NCI-H1417 (cell line): ENCODE results near the gene DENND2A.
"Not testable (repeated sequence)": the region's sequence is repeated elsewhere in the genome, so short reads cannot be mapped to it uniquely, and the experiment has no call there.

Experiments
- DNase-seq, 3 experiments: peaks; one replicate each; lab custom pipeline; 2025; lab: John Stamatoyannopoulos, UW

DENND2A gene

DNA sequence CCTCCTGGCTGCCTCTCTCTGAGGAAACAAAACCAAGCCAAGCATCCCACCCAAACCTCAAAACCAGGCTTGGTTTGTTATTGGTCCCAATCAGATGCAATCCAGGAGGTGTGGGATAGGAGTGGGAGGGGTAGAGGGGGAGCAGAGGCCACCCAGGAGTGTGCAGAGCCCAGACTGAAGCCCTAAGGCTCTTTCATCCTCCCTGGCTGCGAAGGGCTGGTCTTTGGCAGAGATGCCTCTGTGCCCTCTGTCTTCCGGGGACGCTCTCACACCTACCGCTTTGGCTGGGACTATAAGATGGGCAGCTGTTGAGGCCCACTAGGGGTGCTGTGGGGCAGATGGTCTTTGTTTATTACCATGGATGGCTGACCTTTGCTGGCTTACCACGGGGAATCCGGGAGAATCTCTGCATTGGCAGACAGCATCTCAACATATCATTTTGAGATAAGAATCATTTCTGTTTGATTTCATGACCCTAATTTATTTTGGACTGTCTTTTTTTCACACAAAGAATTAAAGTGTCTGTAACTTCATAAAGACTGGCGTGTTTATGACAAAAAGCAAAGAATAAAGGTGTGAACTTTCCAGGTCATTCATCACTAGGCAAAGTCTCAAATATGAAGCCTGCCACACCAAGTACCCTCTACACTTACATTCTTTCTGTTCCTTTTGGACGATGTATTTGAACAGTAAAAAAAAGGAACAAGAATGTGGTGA is 6.5 kb upstream of the DENND2A start:
- peak; percentile 37 to 81 (median 51) for DNase-seq

GRCh38 chr7:140645166-140645900 is 4.7 kb upstream of the DENND2A start:
- DNase-seq, result no peak

GRCh38 chr7:140644761-140645160 is 4.1 kb upstream of the DENND2A start:
- DNase-seq, result not testable (repeated sequence)

GRCh38 chr7:140643416-140643815 is 2.8 kb upstream of the DENND2A start:
- no peak for DNase-seq

DNA sequence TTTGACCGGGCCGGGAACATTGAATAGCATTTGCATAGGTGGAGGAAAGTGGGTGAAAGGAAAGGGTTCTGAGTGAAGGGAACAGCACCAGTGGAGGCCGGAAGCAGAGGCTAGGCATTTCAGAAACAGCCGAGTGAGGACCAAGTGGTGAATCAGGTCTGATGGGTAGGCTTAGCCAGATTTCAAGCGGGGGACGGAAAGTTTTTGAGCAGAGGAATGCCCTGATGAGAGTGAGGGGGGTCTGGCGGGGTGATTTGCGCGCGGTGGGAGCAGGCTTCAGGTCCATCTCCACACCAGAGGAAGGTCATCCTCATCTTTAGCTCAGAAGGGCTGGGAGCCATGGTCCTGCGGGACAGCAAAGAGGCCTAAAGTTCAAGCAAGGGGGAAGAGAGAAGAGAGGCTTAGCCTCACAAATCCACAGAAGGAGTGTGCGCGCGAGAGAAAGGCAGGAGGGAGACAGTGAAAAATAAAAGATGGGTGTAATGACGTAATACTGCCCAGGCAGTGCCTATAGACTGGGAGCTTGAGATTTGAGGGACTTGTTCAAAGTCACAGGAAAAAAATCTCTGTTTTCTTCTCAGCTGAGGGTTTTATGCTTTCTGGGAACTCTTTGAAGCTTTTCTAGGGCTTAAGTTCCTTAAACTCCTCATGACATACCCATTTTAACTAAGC is 1.0 kb upstream of the DENND2A start:
- peak in 2 of 3 experiments; percentile 48 to 54 for DNase-seq

DNA sequence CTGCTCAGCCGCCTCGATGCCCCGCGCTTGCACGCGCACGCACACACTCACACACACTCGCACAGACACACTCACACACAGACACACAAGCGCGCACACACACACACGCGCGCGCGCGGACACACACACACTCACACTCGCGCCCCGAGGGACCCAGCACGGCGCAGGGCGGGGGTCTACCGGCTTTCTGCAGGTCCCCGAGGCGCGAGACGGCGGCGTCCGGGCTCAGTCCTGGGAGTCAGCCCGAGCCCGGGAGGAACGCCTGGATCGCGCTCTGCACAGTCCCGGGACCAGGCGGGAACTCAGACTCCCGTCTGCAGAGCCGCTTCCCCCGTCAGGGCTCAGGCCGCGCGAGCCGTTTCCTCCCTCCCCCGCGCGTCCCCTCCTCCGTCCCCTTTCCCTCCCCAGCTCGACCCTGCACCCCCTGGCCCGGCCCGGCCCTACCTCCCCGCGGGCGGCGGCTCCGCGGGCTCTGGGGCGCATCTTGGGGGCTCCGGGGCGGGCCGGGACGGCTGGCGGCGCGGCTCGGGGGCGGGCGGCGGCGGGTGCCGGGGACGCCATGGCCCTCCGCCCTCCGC is 464 bp downstream of the DENND2A start:
- peak; percentile 42 to 69 (median 66) for DNase-seq

DNA sequence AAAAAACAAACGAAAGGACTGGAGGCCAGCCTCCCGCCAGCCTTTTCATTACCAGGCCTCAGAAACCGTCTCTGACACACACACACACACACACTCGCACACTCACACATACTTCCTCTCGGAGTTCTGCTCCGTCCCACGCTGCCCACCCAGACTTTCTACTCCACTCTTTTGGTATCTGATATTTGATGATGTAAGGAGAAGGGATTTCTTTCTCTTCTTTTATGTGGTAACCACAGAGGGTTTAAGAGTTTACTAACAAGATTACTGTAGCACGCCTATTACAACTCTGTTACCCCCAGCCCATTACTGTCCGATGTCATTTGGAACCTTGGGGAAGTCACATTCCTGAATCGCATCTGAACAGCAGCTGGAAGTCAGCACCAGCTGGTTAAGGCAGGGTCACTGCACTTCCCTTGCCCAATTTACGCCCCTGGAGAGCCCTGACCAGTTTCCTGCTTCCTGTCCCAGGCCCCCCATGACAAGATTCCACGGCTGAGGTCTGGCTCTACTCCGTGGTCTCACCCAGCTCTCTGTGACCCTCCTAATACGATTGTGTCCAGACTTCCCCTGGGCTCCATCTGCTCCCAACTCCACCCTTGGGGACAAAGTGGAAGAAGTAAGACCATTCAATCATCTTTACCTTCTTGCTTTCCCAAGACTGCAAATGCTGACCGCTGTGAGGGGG is 1.1 kb downstream of the DENND2A start:
- DNase-seq, result no peak

- no peak for DNase-seq
These were observed 2.3 kb downstream of the DENND2A start for GRCh38 chr7:140638173-140638791.

DNA sequence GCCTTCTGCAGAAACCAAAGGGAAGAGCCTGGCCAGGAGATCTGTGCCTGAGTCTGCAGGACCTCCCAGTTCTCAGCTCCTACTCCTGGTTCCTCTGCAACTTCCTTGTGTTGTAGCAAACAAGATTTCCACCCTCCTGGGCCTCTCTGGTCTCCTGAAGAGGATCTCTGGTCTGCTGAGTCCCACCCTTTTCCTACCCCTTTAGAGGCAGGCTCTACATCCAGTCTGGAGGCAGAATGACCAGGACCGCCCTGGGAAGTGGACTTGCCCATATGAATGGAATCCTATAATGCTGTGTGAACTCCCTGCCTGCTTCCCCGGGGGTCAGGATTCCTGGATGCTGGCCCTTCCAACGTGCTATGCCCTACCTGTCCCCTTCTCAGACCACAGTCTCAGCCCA is 3.2 kb downstream of the DENND2A start:
- DNase-seq, result no peak

- DNase-seq, result no peak
These were observed 4.8 kb downstream of the DENND2A start for GRCh38 chr7:140635816-140636215.

DNA sequence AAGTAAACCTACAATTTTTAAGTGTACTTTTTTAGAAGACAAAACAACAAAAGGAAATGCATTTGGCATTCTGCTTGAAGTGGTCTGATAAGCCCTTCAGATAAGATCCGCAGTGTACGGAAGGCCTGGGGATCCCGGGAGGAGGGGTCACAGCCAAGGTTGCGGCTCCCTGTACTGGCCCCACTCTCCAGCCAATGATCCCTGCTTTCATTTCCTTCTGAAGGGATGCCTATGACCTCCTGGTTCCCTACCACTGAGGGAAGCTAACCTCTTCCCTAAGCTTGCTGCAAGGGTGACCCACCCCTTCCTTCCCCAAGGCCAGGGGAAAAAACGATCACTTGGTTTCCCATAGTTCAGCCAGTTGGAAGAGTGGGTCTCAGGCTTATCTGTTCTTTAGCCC is 5.3 kb downstream of the DENND2A start:
- no peak for DNase-seq

- no peak for DNase-seq
These were observed 9.0 kb downstream of the DENND2A start for GRCh38 chr7:140631602-140632001.

DNA sequence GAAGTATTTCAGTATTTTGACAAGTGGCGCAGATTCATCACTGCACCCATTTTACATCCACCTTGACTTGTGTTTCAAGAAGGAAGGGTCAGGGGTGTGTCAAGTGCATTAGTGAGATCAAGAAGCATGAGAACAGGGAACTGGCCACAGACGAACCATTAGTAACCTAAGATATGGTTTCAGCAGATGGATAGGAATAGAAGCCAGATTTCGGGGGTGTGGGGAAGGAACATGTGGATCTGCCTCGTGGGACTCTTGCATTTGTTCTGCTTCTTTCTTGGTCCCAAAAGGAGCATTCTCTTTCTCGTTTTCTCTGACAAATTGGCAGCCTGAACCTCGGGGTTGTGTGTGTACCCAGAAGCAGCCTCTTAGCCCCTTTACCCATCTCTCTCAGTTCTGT is 9.6 kb downstream of the DENND2A start:
- no peak for DNase-seq

- peak; percentile 20 to 95 (median 89) for DNase-seq
These were observed 14.4 kb downstream of the DENND2A start for GRCh38 chr7:140625908-140626868.

DNA sequence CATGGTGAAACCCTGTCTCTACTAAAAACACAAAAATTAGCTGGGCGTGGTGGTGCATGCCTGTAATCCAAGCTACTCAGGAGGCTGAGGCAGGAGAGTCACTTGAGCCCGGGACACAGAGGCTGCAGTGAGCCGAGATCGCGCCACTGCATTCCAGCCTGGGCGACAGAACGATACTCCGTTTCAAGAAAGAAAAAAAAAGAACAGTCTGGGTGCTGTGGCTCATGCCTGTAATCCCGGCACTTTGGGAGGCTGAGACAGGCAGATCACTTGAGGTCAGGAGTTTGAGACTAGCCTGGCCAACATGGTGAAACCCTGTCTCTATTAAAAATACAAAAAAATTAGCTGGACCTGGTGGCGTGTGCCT is 15.4 kb downstream of the DENND2A start:
- DNase-seq, result not testable (repeated sequence)

DNA sequence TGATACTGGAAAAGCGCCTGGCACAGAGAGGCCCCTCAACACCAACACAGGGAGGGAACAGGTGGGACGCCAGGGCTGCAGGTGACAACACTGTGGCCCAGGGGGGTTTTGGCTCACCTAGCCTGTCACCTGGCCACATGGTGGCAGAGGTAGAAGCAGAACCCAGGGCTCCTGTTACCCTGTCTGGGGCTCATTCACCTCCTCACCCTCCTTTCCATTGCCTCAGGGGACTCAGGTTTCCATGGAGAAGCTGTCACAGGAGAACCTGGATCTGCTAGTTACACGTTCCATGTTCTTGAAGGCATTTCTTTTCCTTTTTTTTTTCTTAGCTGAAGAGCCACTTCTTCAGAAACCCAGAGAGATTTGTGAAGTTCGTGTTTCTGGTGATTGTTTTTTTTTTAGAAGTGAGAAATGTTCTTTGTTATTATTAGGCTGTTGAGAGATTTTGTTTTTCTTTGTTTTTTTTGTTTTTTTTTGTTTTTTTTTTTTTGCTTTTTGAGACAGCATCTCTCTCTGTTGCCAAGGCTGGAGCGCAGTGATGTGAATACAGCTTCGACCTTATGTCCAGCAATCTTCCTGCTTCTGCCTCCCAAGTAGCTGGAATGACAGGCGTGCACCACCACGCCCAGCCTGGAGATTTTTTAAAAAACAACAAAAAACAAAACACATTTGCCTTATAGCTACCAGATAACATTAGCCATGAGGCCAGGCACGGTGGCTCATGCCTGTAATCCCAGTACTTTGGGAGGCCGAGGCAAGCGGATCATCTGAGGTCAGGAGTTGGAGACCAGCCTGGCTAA is 16.0 kb downstream of the DENND2A start:
- peak; percentile 29 to 69 (median 40) for DNase-seq

DNA sequence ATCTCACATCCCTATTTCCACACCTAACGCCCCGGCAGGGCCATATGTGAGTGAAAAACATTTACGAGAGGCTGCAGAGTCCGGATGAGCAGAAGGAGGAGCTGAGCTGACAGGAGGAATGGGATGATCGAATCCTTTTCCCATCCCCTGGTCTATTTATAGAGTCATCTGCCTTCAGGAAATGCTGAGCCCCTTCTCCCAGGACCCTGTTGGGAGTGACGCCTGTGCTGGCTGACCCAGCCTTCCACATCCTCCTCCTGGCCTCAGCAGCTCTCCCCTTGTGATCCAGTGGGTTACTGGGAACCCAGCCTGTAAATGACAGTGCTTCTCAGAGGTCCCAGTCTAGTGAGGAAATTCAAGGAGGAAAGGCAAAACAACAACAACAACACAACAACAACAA is 16.6 kb downstream of the DENND2A start:
- DNase-seq, result no peak

DNA sequence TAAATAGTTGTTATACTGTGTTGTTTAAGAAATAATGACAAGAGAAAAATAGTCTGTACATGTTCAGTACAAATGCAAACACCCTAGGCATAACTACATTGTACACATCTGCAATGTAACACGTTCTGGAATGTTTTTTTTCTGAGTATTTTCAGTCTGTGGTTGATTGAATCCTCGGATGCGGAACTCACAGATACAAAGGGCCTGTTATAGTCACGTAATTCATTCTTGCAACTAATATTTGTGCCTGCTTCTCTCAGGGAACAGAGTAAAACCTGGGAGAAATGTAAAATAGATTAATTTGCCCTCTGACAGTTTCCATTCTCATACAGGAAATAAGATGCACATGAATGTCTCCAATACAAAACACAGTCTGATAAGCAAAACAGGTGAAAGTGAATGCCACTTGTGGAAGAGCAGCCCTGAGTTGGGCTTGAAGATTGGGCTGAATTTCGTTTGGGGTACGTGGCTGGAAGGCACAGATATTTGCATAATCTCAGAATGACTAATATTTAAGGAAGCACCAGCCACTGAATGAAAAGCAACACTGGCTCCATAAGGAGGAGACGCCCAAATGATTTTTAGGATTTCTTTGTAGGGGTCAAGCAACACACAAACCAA is 19.1 kb downstream of the DENND2A start:
- no peak for DNase-seq

DNA sequence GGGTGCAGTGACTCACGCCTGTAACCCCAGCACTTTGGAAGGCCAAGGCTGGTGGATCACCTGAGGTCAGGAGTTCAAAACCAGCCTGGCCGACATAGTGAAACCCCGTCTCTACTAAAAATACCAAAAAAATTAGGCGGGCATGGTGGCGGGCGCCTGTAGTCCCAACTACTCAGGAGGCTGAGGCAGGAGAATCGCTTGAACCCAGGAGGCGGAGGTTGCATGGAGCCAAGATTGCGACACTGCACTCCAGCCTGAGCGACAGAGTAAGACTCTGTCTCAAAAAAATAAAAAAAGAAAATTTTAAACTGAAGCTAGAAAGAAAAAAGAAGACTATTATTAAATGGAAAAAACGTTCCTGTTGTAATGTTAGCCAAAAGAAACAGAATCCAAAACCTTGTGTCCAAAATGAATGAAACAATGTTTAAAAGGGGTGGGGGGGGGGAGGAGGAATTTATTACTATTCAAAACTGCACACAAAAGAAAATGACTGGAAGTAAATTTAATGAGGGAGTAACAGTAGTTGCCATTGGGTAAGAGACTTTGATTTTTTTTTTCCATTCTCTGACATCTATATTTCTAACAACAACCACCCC is 20.6 kb downstream of the DENND2A start:
- DNase-seq, result not testable (repeated sequence)
